ENCODE results near the gene PROM1.

DNA sequence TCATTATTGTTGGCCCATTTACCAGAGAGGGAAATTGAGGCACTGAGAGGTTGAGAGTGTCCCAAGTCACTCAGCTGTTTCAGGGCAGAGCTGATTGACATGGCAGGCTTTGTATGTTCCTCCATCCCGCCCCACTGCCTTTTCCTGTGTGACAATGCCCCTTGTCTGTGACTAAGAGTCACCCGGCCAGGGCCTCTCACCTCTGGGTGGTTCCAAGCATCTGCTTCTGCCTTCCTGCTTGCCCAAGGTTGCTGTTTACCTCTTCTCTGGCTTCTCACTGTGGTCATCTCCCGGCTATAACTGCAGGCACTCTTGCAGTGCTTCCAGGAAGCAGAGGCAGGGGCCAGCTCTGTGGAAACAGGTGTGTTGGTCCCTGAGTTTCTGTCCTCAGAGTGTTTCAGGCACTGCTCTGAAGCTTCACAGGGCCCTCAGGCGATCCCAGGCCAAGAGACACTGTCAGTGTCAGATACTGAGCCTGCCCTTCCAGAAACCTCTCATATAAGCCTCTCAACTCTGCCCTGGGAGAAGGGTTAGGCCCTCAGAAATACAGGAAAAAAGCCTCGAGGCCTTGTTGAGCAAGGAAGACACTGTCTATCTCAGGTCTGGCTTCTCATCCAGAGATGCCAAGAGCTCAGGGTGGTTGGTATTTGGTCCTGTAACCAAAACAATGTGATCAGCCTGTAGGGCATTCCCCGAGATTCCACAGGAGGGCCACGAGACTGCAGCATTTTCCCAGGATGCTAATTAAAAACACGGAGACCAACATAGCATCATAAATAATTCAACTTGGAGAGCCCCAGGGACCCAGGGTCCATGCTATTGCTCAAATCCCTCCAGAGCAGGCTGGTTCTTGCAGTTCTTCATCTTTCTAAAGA lies 42.0 kb upstream of the PROM1 start:
- TF ChIP-seq, protein P1, sequence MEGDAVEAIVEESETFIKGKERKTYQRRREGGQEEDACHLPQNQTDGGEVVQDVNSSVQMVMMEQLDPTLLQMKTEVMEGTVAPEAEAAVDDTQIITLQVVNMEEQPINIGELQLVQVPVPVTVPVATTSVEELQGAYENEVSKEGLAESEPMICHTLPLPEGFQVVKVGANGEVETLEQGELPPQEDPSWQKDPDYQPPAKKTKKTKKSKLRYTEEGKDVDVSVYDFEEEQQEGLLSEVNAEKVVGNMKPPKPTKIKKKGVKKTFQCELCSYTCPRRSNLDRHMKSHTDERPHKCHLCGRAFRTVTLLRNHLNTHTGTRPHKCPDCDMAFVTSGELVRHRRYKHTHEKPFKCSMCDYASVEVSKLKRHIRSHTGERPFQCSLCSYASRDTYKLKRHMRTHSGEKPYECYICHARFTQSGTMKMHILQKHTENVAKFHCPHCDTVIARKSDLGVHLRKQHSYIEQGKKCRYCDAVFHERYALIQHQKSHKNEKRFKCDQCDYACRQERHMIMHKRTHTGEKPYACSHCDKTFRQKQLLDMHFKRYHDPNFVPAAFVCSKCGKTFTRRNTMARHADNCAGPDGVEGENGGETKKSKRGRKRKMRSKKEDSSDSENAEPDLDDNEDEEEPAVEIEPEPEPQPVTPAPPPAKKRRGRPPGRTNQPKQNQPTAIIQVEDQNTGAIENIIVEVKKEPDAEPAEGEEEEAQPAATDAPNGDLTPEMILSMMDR (IDR thresholded peaks at IDR 0.05; ENCODE audit: low read length): no peak
- TF ChIP-seq EZH2 (IDR thresholded peaks at IDR 0.05; ENCODE audit: borderline replicate concordance, low read length): no peak

Data from OCI-LY1 (cell line).